KG1 (cell line): ENCODE results near the gene CUL5.
"Not testable (repeated sequence)": the region's sequence is repeated elsewhere in the genome, so short reads cannot be mapped to it uniquely, and the experiment has no call there.

Experiments used
- DNase-seq: peaks from one replicate; lab custom pipeline; 2025; lab: John Stamatoyannopoulos, UW

CUL5 gene

GRCh38 chr11:108025387-108026080 lies 16.8 kb downstream of the CUL5 start:
- no peak for DNase-seq

- DNase-seq, result no peak
Observed at GRCh38 chr11:108027057-108027456, 18.4 kb downstream of the CUL5 start.

- not testable (repeated sequence) for DNase-seq
Observed at GRCh38 chr11:108028822-108029441, 20.2 kb downstream of the CUL5 start.

- not testable (repeated sequence) for DNase-seq
Observed at GRCh38 chr11:108031604-108032003, 22.9 kb downstream of the CUL5 start.

- DNase-seq, result no peak
Observed at GRCh38 chr11:108032800-108033199, 24.1 kb downstream of the CUL5 start.

GRCh38 chr11:108034034-108034433 lies 25.3 kb downstream of the CUL5 start:
- no peak for DNase-seq

GRCh38 chr11:108034952-108035351 lies 26.3 kb downstream of the CUL5 start:
- no peak for DNase-seq

GRCh38 chr11:108035690-108036089 lies 27.0 kb downstream of the CUL5 start:
- DNase-seq, result no peak

- no peak for DNase-seq
Observed at GRCh38 chr11:108037211-108037610, 28.5 kb downstream of the CUL5 start.

GRCh38 chr11:108037636-108038035 lies 28.9 kb downstream of the CUL5 start:
- no peak for DNase-seq

- no peak for DNase-seq
Observed at GRCh38 chr11:108048269-108048668, 39.6 kb downstream of the CUL5 start.

- no peak for DNase-seq
Observed at GRCh38 chr11:108062336-108062735, 53.6 kb downstream of the CUL5 start.

- no peak for DNase-seq
Observed at GRCh38 chr11:108063410-108063809, 54.7 kb downstream of the CUL5 start.

GRCh38 chr11:108069947-108070346 lies 61.2 kb downstream of the CUL5 start:
- DNase-seq, result no peak

- no peak for DNase-seq
Observed at GRCh38 chr11:108084811-108085210, 76.1 kb downstream of the CUL5 start.

- no peak for DNase-seq
Observed at GRCh38 chr11:108085672-108086071, 77.0 kb downstream of the CUL5 start.

GRCh38 chr11:108092134-108092533 lies 83.4 kb downstream of the CUL5 start:
- DNase-seq, result no peak

GRCh38 chr11:108093128-108093904 lies 84.6 kb downstream of the CUL5 start:
- no peak for DNase-seq

- no peak for DNase-seq
Observed at GRCh38 chr11:108097179-108097578, 88.5 kb downstream of the CUL5 start.

- DNase-seq, result no peak
Observed at GRCh38 chr11:108101090-108101775, 92.5 kb downstream of the CUL5 start.

GRCh38 chr11:108111126-108111525 lies 102.4 kb downstream of the CUL5 start:
- DNase-seq, result no peak

- no peak for DNase-seq
Observed at GRCh38 chr11:108112057-108112456, 103.4 kb downstream of the CUL5 start.
